HL-60 (cell line): ENCODE results near the gene MBTD1.

ENCODE experiments used
- DNase-seq, 2 experiments: peaks; one replicate each; pipeline ENCODE4 v3.0.0-alpha.2; 2010 to 2020; ENCODE audit warnings: low read depth in 1 of 2, low spot score in 1 of 2
- H3K27ac ChIP-seq: fragments of 250-450 bp; sonication (Bioruptor Pico); replicated peaks from 2 replicates; pipeline ENCODE4 v1.5.1; 2020; ENCODE audit warnings: mild to moderate bottlenecking, moderate library complexity
- H3K27me3 ChIP-seq: fragments of 250-450 bp; sonication (Bioruptor Pico); 2 replicates; pipeline ENCODE4 v1.5.1; 2021; ENCODE audit warnings: mild to moderate bottlenecking, moderate library complexity; ENCODE audit not compliant: insufficient read depth, poor library complexity, severe bottlenecking
- H3K4me3 ChIP-seq: replicated peaks from 2 replicates; pipeline ENCODE4 v1.5.1; 2011; ENCODE audit warnings: mild to moderate bottlenecking, control low read depth, low read length; ENCODE audit not compliant: insufficient read depth
- CTCF ChIP-seq: IDR thresholded peaks from one replicate; pipeline ENCODE4 v1.5.1; 2011; ENCODE audit warnings: low read length, control low read depth, inconsistent platforms; ENCODE audit not compliant: insufficient read depth
- GABPA ChIP-seq: IDR thresholded peaks from 2 replicates; pipeline ENCODE4 v1.6.1; 2012; ENCODE audit warnings: low read depth
- POLR2AphosphoS5 ChIP-seq: IDR thresholded peaks from 2 replicates; pipeline ENCODE4 v1.6.1; 2012; ENCODE audit warnings: low read depth
- REST ChIP-seq: IDR thresholded peaks from 2 replicates; pipeline ENCODE4 v1.6.1; 2012; ENCODE audit warnings: low read depth; ENCODE audit not compliant: insufficient replicate concordance
- SPI1 ChIP-seq: IDR thresholded peaks from 2 replicates; pipeline ENCODE4 v1.6.1; 2012; ENCODE audit warnings: low read depth, mild to moderate bottlenecking, borderline replicate concordance

The MBTD1 gene

GRCh38 chr17:51149163-51149562 is 110.7 kb downstream of the MBTD1 start:
- H3K4me3 ChIP-seq: no peak overlapping the region
- TF ChIP-seq SPI1 (no peak), POLR2AphosphoS5 (no peak), CTCF (no peak), REST (no peak)
- H3K27me3 ChIP-seq: no peaks in the 10 kb centered on the region
- H3K27ac ChIP-seq: no peak overlapping the region
- no peak for DNase-seq

GRCh38 chr17:51147650-51148049 is 112.2 kb downstream of the MBTD1 start:
- DNase-seq: no peak
- H3K27ac ChIP-seq: no peak overlapping the region
- no peaks in the 10 kb centered on the region for H3K27me3 ChIP-seq
- H3K4me3 ChIP-seq: no peak overlapping the region
- TF ChIP-seq GABPA: no peak
- TF ChIP-seq POLR2AphosphoS5: no peak
- TF ChIP-seq SPI1: no peak
- no peak for TF ChIP-seq REST
- no peak for TF ChIP-seq CTCF

GRCh38 chr17:51144266-51145022 is 115.4 kb downstream of the MBTD1 start:
- H3K27ac ChIP-seq: no peak overlapping the region
- DNase-seq: no peak

More at GRCh38 chr17:51144266-51145022, 115.4 kb downstream of the MBTD1 start:
- H3K27me3 ChIP-seq: no peaks in the 10 kb centered on the region
- TF ChIP-seq REST (no peak), POLR2AphosphoS5 (no peak)
- H3K4me3 ChIP-seq: no peak overlapping the region
